Posterior vena cava (tissue), 2 donors: ENCODE data around the gene COL15A1. TPM values are rescaled to one million over a fixed set of nuclear protein-coding genes. Genes with fewer than 3 reads are reported as not detected.

Experiments used
- DNase-seq: peaks from one replicate; pipeline ENCODE4 v3.0.0-alpha.2; 2020; ENCODE audit warnings: low spot score
- intact Hi-C, 2 donors: fragments of 100-400 bp; cut with DNase I; formaldehyde crosslinking; loops; one replicate each; pipeline versions ENCODE4 v1.14.1 to v1.14.2; 2022 to 2023
- total RNA-seq, 2 donors: library from RNA; stranded (reverse); fragmentation: NEBNext Ultra II Directional; extraction: Animal tissue kit (Norgen Biotek cat#: 25700); gene quantifications; one replicate each; pipeline ENCODE4 v1.2.1, GENCODE V29; 2021
- donor health status: DM: yes; HTN: yes; CAD: no.
- donor health status: DM: yes; HTN: yes; CAD: no.

Gene COL15A1
- total RNA-seq, 2 donors from 2014 or later: 126 to 129 TPM

- intact Hi-C loops: no loop called here
- no peak for DNase-seq
Measured at GRCh38 chr9:99019510-99020331, 76.0 kb downstream of the COL15A1 start.

DNA sequence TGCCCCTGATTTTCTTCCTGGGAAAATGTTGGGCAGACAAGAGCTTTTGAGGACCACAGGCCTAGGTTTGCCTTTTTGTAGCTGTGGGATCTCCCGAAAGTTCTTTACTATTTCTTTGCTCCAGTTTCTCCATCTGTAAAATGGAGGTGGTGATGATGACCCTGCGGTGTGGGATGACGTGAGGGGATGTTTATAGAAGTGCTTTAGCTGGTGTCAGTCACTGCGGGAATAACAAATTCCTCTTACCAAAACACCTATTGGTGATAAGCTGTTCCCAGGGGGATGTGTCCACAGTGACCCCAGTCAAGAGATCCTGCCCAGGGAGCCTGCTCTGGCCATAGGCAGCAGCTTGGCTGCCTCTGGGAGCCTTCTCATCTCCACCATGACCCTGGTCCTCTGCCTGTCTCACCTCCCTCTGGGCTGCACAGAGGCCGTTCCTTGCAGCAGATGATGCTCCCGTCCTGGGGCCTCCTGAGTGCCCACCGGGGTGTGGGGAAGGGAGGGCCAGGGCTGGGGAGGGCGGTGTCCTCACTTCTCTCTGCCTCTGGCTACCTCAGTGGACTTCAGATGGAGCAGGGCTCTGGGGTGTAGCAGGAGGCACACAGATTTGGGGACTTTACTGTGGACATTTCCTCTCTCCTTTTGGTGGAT is 77.2 kb downstream of the COL15A1 start:
- intact Hi-C loops: no loop called here
- DNase-seq: no peak

GRCh38 chr9:99021512-99021911 is 77.8 kb downstream of the COL15A1 start:
- intact Hi-C loops: no loop called here
- no peak for DNase-seq

- intact Hi-C loops: no loop called here
- DNase-seq: no peak
Measured at GRCh38 chr9:99023231-99023630, 79.5 kb downstream of the COL15A1 start.

- intact Hi-C loops: no loop called here
- no peak for DNase-seq
Measured at GRCh38 chr9:99023831-99024230, 80.1 kb downstream of the COL15A1 start.

- intact Hi-C loops: no loop called here
- no peak for DNase-seq
Measured at GRCh38 chr9:99024959-99025358, 81.3 kb downstream of the COL15A1 start.

DNA sequence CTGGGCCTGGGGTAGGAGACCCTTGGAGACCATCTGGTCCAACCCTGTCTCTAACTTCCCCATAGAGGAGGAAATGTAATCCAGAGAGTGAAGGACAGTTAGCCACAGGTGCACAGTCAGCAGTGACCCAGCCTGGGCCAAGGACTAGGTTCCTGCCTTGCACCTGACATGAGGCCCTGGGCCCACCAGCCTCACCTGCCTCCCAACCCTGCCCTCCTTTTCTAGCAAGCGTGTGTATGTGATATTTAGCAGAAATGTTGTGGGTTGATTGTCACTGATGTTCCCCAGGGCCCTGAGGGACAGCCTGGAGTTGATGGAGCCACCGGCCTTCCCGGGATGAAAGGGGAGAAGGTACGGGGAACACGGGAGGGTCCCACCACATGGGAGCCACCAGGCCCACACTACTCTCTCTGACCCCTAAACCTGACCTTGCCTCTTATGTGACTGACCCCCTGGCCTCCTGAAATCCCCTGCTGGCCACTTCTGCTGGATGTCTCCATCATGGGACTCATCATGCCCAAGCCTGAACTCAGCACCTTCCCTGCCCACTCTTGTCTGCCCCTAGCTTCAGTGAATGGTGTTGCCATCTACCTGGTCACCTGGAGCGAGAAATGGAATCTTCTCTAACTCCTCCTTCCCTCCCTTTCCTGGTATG is 82.0 kb downstream of the COL15A1 start:
- no peak for DNase-seq
- intact Hi-C loops: no loop called here

GRCh38 chr9:99026271-99026955 is 82.7 kb downstream of the COL15A1 start:
- intact Hi-C loops: no loop called here
- DNase-seq: no peak

DNA sequence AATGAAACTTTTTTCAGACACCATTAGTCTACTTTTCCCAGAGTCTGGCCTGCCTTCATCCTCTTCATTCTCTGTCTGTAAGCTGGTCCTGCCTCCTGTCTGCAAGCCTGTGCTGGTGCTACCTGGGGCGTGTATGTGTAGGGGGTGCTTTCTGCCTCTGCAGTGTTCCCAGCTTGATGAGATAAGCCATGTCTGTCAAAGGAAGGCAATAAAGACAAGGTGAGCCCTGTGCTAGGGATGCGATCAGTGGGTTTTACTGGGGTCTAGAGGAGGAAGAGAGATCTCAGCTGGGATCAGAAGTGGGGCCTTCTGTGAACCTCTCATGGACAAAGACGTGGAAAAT is 83.2 kb downstream of the COL15A1 start:
- intact Hi-C loops: no loop called here
- DNase-seq: no peak

DNA sequence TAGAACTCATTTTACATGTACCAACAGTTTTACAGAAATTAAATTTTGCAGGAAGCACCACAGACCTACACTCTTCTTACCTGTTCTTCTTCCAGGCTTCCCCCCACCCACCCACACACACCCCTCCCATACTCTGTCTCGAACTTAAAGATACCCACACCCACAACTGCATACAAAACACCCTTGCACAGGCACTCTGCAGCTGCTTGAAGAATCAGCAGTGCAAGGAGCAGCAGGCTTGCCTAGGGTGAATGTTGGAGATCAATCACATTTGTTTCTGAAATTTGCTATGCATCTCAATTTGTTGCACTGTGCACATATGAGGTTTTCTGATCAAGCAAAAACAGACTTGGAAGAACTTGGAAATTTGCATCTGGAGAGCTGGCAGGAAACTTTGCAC is 83.7 kb downstream of the COL15A1 start:
- no peak for DNase-seq
- intact Hi-C loops: no loop called here

GRCh38 chr9:99029083-99029645 is 85.5 kb downstream of the COL15A1 start:
- no peak for DNase-seq
- intact Hi-C loops: no loop called here

DNA sequence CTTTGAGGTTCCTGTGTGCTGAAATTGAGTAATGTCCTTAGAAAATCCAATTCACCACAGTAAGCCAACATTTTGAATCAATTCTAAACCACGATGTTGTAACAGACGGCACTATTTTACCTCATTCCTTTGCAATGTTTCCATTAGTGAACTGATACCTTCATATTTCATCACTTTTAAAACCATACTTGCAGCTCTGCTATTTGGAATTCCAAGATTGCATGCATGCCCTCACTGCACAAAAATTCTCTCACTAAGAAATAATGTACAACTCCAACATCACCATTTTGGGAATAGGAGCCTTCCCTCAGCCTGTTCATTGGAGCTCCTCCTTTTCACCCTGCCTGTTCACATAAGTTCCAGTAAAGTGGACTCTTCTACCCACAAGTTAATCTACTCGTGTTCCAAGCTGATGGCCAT is 86.4 kb downstream of the COL15A1 start:
- intact Hi-C loops: no loop called here
- no peak for DNase-seq

- no peak for DNase-seq
- intact Hi-C loops: no loop called here
Measured at GRCh38 chr9:99030610-99031109, 87.0 kb downstream of the COL15A1 start.

- no peak for DNase-seq
- intact Hi-C loops: no loop called here
Measured at GRCh38 chr9:99031319-99031718, 87.6 kb downstream of the COL15A1 start.

- intact Hi-C loops: no loop called here
- no peak for DNase-seq
Measured at GRCh38 chr9:99031994-99032393, 88.3 kb downstream of the COL15A1 start.

- no peak for DNase-seq
- intact Hi-C loops: no loop called here
Measured at GRCh38 chr9:99034149-99034548, 90.4 kb downstream of the COL15A1 start.

GRCh38 chr9:99035313-99035712 is 91.6 kb downstream of the COL15A1 start:
- intact Hi-C loops: no loop called here
- DNase-seq: no peak

DNA sequence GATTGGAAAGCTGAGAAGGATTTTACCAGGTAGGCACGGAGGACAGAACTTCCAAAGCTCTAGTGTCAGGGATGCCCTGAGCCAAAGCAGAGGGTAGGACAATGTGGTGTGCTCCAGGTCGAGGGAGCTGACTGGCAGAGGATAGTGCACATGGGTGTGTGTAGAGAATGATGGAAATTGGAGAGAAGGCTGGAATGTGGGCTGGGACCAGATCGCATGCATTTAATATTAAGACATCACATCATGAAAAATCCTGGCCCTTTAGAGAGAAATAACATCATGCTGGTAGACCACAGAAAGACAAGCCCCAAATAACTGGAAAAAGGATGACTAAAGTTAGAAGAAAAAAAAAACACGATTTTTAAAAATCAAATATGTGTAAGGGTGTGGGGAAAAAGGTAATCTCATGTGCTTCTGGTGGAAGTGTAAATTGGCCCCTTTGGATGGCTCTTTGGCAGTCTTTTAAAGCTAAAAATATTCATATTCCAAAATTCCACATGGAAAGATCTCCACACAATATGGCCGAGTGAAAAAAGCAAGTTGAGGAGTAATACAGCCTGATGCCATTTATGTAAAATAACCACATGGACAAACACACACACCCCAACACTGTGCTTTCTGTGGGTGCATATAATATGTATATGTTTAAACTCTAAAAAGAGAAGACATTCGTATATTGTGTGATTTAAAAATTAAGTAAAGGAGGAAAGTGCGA is 94.2 kb downstream of the COL15A1 start:
- intact Hi-C loops: no loop called here

GRCh38 chr9:99038484-99038820 is 94.7 kb downstream of the COL15A1 start:
- intact Hi-C loops: no loop called here
- no peak for DNase-seq

More for the DNA sequence above, 94.2 kb downstream of the COL15A1 start:
- no peak for DNase-seq
